Prostate gland (tissue), 2 donors: Measurements from ENCODE around the gene AFF3.

Source experiments
- POLR2A ChIP-seq: fragments of 450-650 bp; IDR thresholded peaks from one replicate; pipeline ENCODE4 v1.6.1; 2016; ENCODE audit warnings: antibody characterized with exemption, mild to moderate bottlenecking
- POLR2AphosphoS5 ChIP-seq: sonication (generic); formaldehyde crosslinking; IDR thresholded peaks from one replicate; pipeline ENCODE4 v1.6.1; 2017; ENCODE audit warnings: antibody characterized with exemption
- TF ChIP-seq, protein P1 (sequence below), 4 experiments: fragments of 200-600 bp in 2 of 4; fragments of 450-650 bp in 2 of 4; sonication (generic) in 2 of 4; IDR thresholded peaks; 1 replicate in 3 of 4; 2 replicates in 1 of 4; pipeline ENCODE4 v1.5.1; 2016 to 2019; ENCODE audit warnings: antibody characterized with exemption in 4 of 4, mild to moderate bottlenecking in 2 of 4, moderate library complexity in 2 of 4

DNA sequence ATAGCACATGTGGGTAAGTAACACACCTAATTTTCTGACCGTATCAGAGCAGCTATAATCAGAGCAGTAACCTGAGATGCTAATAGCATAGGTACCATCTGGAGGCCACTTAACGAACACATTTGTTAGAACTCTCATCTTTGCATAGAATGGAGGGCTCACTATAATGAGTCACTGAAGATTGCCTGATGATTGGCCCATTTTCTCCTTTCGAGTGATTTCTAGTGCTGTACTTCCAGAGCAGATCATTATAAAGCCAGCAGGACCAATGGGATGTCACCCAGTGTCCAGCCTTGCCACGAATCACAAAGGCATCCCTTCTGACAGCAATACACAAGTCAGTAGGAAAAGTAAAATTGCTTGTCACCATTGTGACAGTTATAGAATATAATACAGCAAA is 570.9 kb downstream of the AFF3 start:
- TF ChIP-seq, protein P1, sequence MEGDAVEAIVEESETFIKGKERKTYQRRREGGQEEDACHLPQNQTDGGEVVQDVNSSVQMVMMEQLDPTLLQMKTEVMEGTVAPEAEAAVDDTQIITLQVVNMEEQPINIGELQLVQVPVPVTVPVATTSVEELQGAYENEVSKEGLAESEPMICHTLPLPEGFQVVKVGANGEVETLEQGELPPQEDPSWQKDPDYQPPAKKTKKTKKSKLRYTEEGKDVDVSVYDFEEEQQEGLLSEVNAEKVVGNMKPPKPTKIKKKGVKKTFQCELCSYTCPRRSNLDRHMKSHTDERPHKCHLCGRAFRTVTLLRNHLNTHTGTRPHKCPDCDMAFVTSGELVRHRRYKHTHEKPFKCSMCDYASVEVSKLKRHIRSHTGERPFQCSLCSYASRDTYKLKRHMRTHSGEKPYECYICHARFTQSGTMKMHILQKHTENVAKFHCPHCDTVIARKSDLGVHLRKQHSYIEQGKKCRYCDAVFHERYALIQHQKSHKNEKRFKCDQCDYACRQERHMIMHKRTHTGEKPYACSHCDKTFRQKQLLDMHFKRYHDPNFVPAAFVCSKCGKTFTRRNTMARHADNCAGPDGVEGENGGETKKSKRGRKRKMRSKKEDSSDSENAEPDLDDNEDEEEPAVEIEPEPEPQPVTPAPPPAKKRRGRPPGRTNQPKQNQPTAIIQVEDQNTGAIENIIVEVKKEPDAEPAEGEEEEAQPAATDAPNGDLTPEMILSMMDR (IDR thresholded peaks at IDR 0.05), result no peak
- no peak for TF ChIP-seq POLR2A
- TF ChIP-seq POLR2AphosphoS5, result no peak
